GM18867 (cell line): Measurements from ENCODE around the gene TAPT1.

Experiments
- ATAC-seq: cut with Tn5 transposase; IDR thresholded peaks from one replicate; pipeline ENCODE4 v1.9.1; 2021; ENCODE audit warnings: mild to moderate bottlenecking, moderate library complexity; ENCODE audit not compliant: unreplicated experiment

The TAPT1 gene

GRCh38 chr4:16248605-16249004, 22.3 kb upstream of the TAPT1 start:
- ATAC-seq: no peak

- no peak for ATAC-seq
These were observed 19.0 kb upstream of the TAPT1 start for GRCh38 chr4:16245241-16245640.

GRCh38 chr4:16243285-16243684, 17.0 kb upstream of the TAPT1 start:
- no peak for ATAC-seq

GRCh38 chr4:16240300-16240699, 14.0 kb upstream of the TAPT1 start:
- no peak for ATAC-seq

- ATAC-seq: no peak
These were observed 12.8 kb upstream of the TAPT1 start for GRCh38 chr4:16239086-16239485.

GRCh38 chr4:16238327-16238726, 12.1 kb upstream of the TAPT1 start:
- ATAC-seq: no peak

GRCh38 chr4:16237715-16238114, 11.4 kb upstream of the TAPT1 start:
- no peak for ATAC-seq

GRCh38 chr4:16236402-16237023, 10.2 kb upstream of the TAPT1 start:
- ATAC-seq: no peak

- ATAC-seq: no peak
These were observed 8.9 kb upstream of the TAPT1 start for GRCh38 chr4:16235209-16235608.

GRCh38 chr4:16233569-16234177, 7.4 kb upstream of the TAPT1 start:
- ATAC-seq: no peak

GRCh38 chr4:16231570-16232245, 5.4 kb upstream of the TAPT1 start:
- ATAC-seq: no peak

GRCh38 chr4:16230308-16230707, 4.0 kb upstream of the TAPT1 start:
- ATAC-seq: no peak

GRCh38 chr4:16229604-16230003, 3.3 kb upstream of the TAPT1 start:
- no peak for ATAC-seq

GRCh38 chr4:16227462-16227868, 1.2 kb upstream of the TAPT1 start:
- ATAC-seq: peak; percentile 7

GRCh38 chr4:16226816-16227461, 668 bp upstream of the TAPT1 start:
- peak; percentile 43 for ATAC-seq

GRCh38 chr4:16225167-16225862, 956 bp downstream of the TAPT1 start:
- ATAC-seq: no peak

GRCh38 chr4:16224264-16225166, 1.8 kb downstream of the TAPT1 start:
- ATAC-seq: no peak

GRCh38 chr4:16222957-16223527, 3.2 kb downstream of the TAPT1 start:
- ATAC-seq: no peak

GRCh38 chr4:16218950-16219349, 7.3 kb downstream of the TAPT1 start:
- no peak for ATAC-seq
